Mesendoderm (in vitro differentiated cells): Measurements from ENCODE around the gene KRTAP9-7.

Source experiments
- DNase-seq: peaks from one replicate; pipeline ENCODE4 v3.0.0; 2013
- H2AK5ac ChIP-seq: 2 replicates; pipeline ENCODE4 v1.6.1; 2013; ENCODE audit warnings: low read length, inconsistent platforms
- H2BK120ac ChIP-seq: 2 replicates; pipeline ENCODE4 v1.6.1; 2013; ENCODE audit warnings: low read depth, mild to moderate bottlenecking, low read length, moderate library complexity, mixed read lengths
- H2BK15ac ChIP-seq: replicated peaks from 2 replicates; pipeline ENCODE4 v1.6.1; 2013; ENCODE audit warnings: low read depth, mild to moderate bottlenecking, moderate library complexity
- H2BK5ac ChIP-seq: 2 replicates; pipeline ENCODE4 v1.6.1; 2013; ENCODE audit warnings: low read length, inconsistent platforms
- H3K18ac ChIP-seq: 2 replicates; pipeline ENCODE4 v1.6.1; 2013; ENCODE audit warnings: mild to moderate bottlenecking, low read length, mixed read lengths
- H3K23ac ChIP-seq: one replicate; pipeline ENCODE4 v1.6.1; 2013; ENCODE audit warnings: low read length
- H3K27ac ChIP-seq: 2 replicates; pipeline ENCODE4 v1.5.1; 2013; ENCODE audit warnings: low read depth, mild to moderate bottlenecking, inconsistent platforms, low read length, moderate library complexity
- H3K27me3 ChIP-seq: 2 replicates; pipeline ENCODE4 v1.6.1; 2013; ENCODE audit warnings: low read length, control low read depth, mild to moderate bottlenecking, inconsistent platforms; ENCODE audit not compliant: insufficient read depth, poor library complexity
- H3K36me3 ChIP-seq: 2 replicates; pipeline ENCODE4 v1.6.1; 2013; ENCODE audit warnings: low read length, inconsistent platforms; ENCODE audit not compliant: control insufficient read depth, insufficient read depth
- H3K4ac ChIP-seq: one replicate; pipeline ENCODE4 v1.6.1; 2013; ENCODE audit warnings: low read depth, mild to moderate bottlenecking, low read length, moderate library complexity
- H3K4me1 ChIP-seq: 2 replicates; pipeline ENCODE4 v1.6.1; 2013; ENCODE audit warnings: low read depth, low read length, inconsistent platforms; ENCODE audit not compliant: control insufficient read depth
- H3K4me2 ChIP-seq: 2 replicates; pipeline ENCODE4 v1.6.1; 2013; ENCODE audit warnings: low read length
- H3K4me3 ChIP-seq: 2 replicates; pipeline ENCODE4 v1.5.1; 2013; ENCODE audit warnings: mild to moderate bottlenecking, low read length
- H3K56ac ChIP-seq: one replicate; pipeline ENCODE4 v1.6.1; 2013; ENCODE audit warnings: low read length
- H3K79me1 ChIP-seq: 2 replicates; pipeline ENCODE4 v1.6.1; 2013; ENCODE audit warnings: low read length, inconsistent platforms
- H3K79me2 ChIP-seq: 2 replicates; pipeline ENCODE4 v1.6.1; 2013; ENCODE audit warnings: mild to moderate bottlenecking, low read length; ENCODE audit not compliant: control insufficient read depth, insufficient read depth
- H3K9ac ChIP-seq: 2 replicates; pipeline ENCODE4 v1.6.1; 2013; ENCODE audit warnings: low read length, inconsistent platforms
- H4K5ac ChIP-seq: one replicate; pipeline ENCODE4 v1.6.1; 2013; ENCODE audit warnings: low read length
- H4K8ac ChIP-seq: one replicate; pipeline ENCODE4 v1.6.1; 2013; ENCODE audit warnings: low read depth, mild to moderate bottlenecking, control low read depth, low read length, moderate library complexity
- WGBS: extraction: QIAGEN DNeasy Blood & Tissue Kit; methylation state at CpG from one replicate; pipeline ENCODE4 v1.1.7; 2013; ENCODE audit warnings: low lambda C conversion rate, missing lambda C conversion rate; ENCODE audit not compliant: insufficient coverage; ENCODE audit errors: extremely low coverage; 5-methylcytosine and 5-hydroxymethylcytosine counted together

The KRTAP9-7 gene

GRCh38 chr17:41308251-41308917, 32.9 kb downstream of the KRTAP9-7 start:
- H2BK15ac ChIP-seq, result no peak overlapping the region
- no peak overlapping the region for H3K4me2 ChIP-seq
- H3K4ac ChIP-seq, result no peak overlapping the region
- H2BK5ac ChIP-seq, result no peak overlapping the region
- H3K79me2 ChIP-seq, result no peaks in the 10 kb centered on the region
- H3K79me1 ChIP-seq, result no peaks in the 10 kb centered on the region
- H3K4me1 ChIP-seq, result no peaks in the 10 kb centered on the region
- H4K8ac ChIP-seq, result no peak overlapping the region
- H3K23ac ChIP-seq, result no peak overlapping the region
- H3K27ac ChIP-seq, result no peak overlapping the region
- no peak overlapping the region for H2AK5ac ChIP-seq
- H3K18ac ChIP-seq, result no peak overlapping the region
- H3K4me3 ChIP-seq, result no peak overlapping the region
- WGBS, result no CpG with 5 or more reads among the region's 10 CpGs
- no peak overlapping the region for H2BK120ac ChIP-seq
- no peak overlapping the region for H3K56ac ChIP-seq
- H3K27me3 ChIP-seq, result no peaks in the 10 kb centered on the region
- no peak for DNase-seq
- H4K5ac ChIP-seq, result no peak overlapping the region
- no peaks in the 10 kb centered on the region for H3K36me3 ChIP-seq
- H3K9ac ChIP-seq, result no peak overlapping the region

- H3K23ac ChIP-seq, result no peak within 1 kb of the TSS
- H2BK120ac ChIP-seq, result no peak within 1 kb of the TSS
- no peaks in the 10 kb centered on the region for H3K4me1 ChIP-seq
- H3K9ac ChIP-seq, result no peak within 1 kb of the TSS
- DNase-seq, result no peak
- no peak within 1 kb of the TSS for H2AK5ac ChIP-seq
- no peaks in the 10 kb centered on the region for H3K79me1 ChIP-seq
- H3K27me3 ChIP-seq, result no peaks in the 10 kb centered on the region
- H4K5ac ChIP-seq, result no peak within 1 kb of the TSS
- H3K27ac ChIP-seq, result no peak within 1 kb of the TSS
- no peak within 1 kb of the TSS for H2BK5ac ChIP-seq
- H3K56ac ChIP-seq, result no peak within 1 kb of the TSS
- H3K36me3 ChIP-seq, result no peaks in the 10 kb centered on the region
- no CpG with 5 or more reads among the region's 7 CpGs for WGBS
- H2BK15ac ChIP-seq, result no peak within 1 kb of the TSS
- no peak within 1 kb of the TSS for H3K18ac ChIP-seq
- H3K79me2 ChIP-seq, result no peaks in the 10 kb centered on the region
- H4K8ac ChIP-seq, result no peak within 1 kb of the TSS
- no peak within 1 kb of the TSS for H3K4me2 ChIP-seq
- no peak within 1 kb of the TSS for H3K4ac ChIP-seq
- no peak within 1 kb of the TSS for H3K4me3 ChIP-seq
Measured at GRCh38 chr17:41308918-41309359, 33.4 kb downstream of the KRTAP9-7 start, which contains the start of gene KRTAP16-1. Gene KRTAP16-1, minus strand, starts transcription at chr17:41309309. Its CDS starts 56 bp downstream, at chr17:41309253.

- no peak overlapping the region for H3K18ac ChIP-seq
- H3K79me1 ChIP-seq, result no peaks in the 10 kb centered on the region
- no peak overlapping the region for H2AK5ac ChIP-seq
- H3K79me2 ChIP-seq, result no peaks in the 10 kb centered on the region
- no peaks in the 10 kb centered on the region for H3K4me1 ChIP-seq
- no peaks in the 10 kb centered on the region for H3K27me3 ChIP-seq
- no peaks in the 10 kb centered on the region for H3K36me3 ChIP-seq
- WGBS, result no CpG with 5 or more reads among the region's 1 CpG
- H3K4me3 ChIP-seq, result no peak overlapping the region
- no peak overlapping the region for H3K23ac ChIP-seq
- H3K4me2 ChIP-seq, result no peak overlapping the region
- H4K5ac ChIP-seq, result no peak overlapping the region
- no peak overlapping the region for H2BK120ac ChIP-seq
- no peak overlapping the region for H4K8ac ChIP-seq
- H2BK5ac ChIP-seq, result no peak overlapping the region
- no peak overlapping the region for H3K56ac ChIP-seq
- DNase-seq, result no peak
- H3K4ac ChIP-seq, result no peak overlapping the region
- H2BK15ac ChIP-seq, result no peak overlapping the region
- no peak overlapping the region for H3K9ac ChIP-seq
- H3K27ac ChIP-seq, result no peak overlapping the region
Measured at GRCh38 chr17:41311111-41311510, 35.6 kb downstream of the KRTAP9-7 start.

GRCh38 chr17:41315204-41315794, 39.8 kb downstream of the KRTAP9-7 start, which contains the start of gene KRTAP17-1:
Gene KRTAP17-1, minus strand, starts transcription at chr17:41315710. Its CDS starts 60 bp downstream, at chr17:41315650.
- no peaks in the 10 kb centered on the region for H3K79me2 ChIP-seq
- no peak within 1 kb of the TSS for H3K27ac ChIP-seq
- no peak within 1 kb of the TSS for H2BK5ac ChIP-seq
- no peaks in the 10 kb centered on the region for H3K27me3 ChIP-seq
- H2BK15ac ChIP-seq, result no peak within 1 kb of the TSS
- H3K79me1 ChIP-seq, result no peaks in the 10 kb centered on the region
- no peaks in the 10 kb centered on the region for H3K4me1 ChIP-seq
- DNase-seq, result no peak
- no peak within 1 kb of the TSS for H3K56ac ChIP-seq
- H3K4me2 ChIP-seq, result no peak within 1 kb of the TSS
- H3K9ac ChIP-seq, result no peak within 1 kb of the TSS
- H3K4ac ChIP-seq, result no peak within 1 kb of the TSS
- H3K18ac ChIP-seq, result no peak within 1 kb of the TSS
- H4K5ac ChIP-seq, result no peak within 1 kb of the TSS
- no peaks in the 10 kb centered on the region for H3K36me3 ChIP-seq
- H2BK120ac ChIP-seq, result no peak within 1 kb of the TSS
- no peak within 1 kb of the TSS for H3K23ac ChIP-seq
- no peak within 1 kb of the TSS for H4K8ac ChIP-seq
- no peak within 1 kb of the TSS for H3K4me3 ChIP-seq
- H2AK5ac ChIP-seq, result no peak within 1 kb of the TSS
- WGBS, result no CpG with 5 or more reads among the region's 24 CpGs

GRCh38 chr17:41315814-41316445, 40.4 kb downstream of the KRTAP9-7 start:
- no peaks in the 10 kb centered on the region for H3K36me3 ChIP-seq
- no peak overlapping the region for H2AK5ac ChIP-seq
- H3K27me3 ChIP-seq, result no peaks in the 10 kb centered on the region
- WGBS, result no CpG with 5 or more reads among the region's 17 CpGs
- no peaks in the 10 kb centered on the region for H3K4me1 ChIP-seq
- H3K56ac ChIP-seq, result no peak overlapping the region
- no peak for DNase-seq
- H3K79me2 ChIP-seq, result no peaks in the 10 kb centered on the region
- no peak overlapping the region for H2BK15ac ChIP-seq
- no peaks in the 10 kb centered on the region for H3K79me1 ChIP-seq
- H4K5ac ChIP-seq, result no peak overlapping the region
- H3K4me3 ChIP-seq, result no peak overlapping the region
- no peak overlapping the region for H3K18ac ChIP-seq
- H3K4ac ChIP-seq, result no peak overlapping the region
- no peak overlapping the region for H3K27ac ChIP-seq
- H4K8ac ChIP-seq, result no peak overlapping the region
- H3K9ac ChIP-seq, result no peak overlapping the region
- H2BK5ac ChIP-seq, result no peak overlapping the region
- H2BK120ac ChIP-seq, result no peak overlapping the region
- no peak overlapping the region for H3K23ac ChIP-seq
- no peak overlapping the region for H3K4me2 ChIP-seq
